ENCODE measurements around the gene P4HB.

Gene P4HB

DNA sequence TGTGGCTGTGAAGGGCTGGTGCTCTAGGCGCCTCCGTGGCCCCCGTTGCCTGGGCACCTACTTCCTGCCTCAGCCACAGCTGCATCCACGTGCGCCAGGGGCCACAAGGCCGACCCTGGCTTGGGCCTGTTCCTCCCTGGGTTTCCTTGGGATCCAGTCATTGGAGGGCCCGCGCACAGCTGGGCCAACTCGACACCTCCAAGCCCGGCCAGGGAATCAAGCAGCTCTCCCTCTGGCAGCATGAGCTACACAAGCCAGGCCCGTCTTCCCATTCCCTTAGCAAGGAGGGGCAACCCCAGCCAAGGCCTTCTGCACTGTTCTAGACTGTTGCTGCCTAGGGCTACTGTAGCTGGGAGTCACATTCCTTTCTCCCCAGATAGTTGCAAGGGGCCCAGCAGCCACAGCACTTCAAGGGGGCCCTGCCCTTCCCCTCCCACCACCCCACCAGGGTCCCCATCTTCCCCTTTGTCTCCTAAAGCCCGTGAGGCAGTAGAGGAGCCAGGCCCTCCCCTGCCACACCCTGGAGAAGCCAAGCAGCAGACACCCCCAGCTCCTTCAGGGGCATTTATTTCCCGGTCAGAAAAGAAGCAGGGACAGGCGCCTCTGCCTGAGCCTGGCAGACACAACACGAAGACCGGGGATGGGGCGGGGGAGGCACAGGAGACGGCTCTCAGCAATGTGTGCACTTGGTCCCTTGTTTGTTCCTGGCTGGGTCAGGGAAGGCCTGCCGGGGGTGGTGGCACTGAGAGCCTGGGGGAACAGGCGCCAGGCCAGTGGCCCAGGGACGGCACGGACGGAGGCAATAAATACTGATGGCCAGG lies 7.0 kb upstream of the P4HB start:
- Mint-ChIP-seq H3K4me3 (peak overlapping the region; percentile 14), H3K4me1 (peaks cover 28% of the 10 kb centered on the region), H3K27ac (peak overlapping the region; percentile 75), H3K27me3 (no peaks in the 10 kb centered on the region), H3K9me3 (no peaks in the 10 kb centered on the region), H3K36me3 (peaks cover 9% of the 10 kb centered on the region)
- ATAC-seq (ENCODE audit: low read depth) (no peak), DNase-seq (ENCODE audit: low spot score in 2 of 2) (peak in 1 of 2 donors; percentile 19)

- no peaks in the 10 kb centered on the region for H3K27me3 Mint-ChIP-seq
- no peak overlapping the region for H3K4me3 Mint-ChIP-seq
- H3K4me1 Mint-ChIP-seq = peaks cover 26% of the 10 kb centered on the region
- ATAC-seq (ENCODE audit: low read depth) (no peak), DNase-seq (ENCODE audit: low spot score in 2 of 2) (peak in 1 of 2 donors; percentile 40)
- peaks cover 9% of the 10 kb centered on the region for H3K36me3 Mint-ChIP-seq
- peak overlapping the region; percentile 75 for H3K27ac Mint-ChIP-seq
- no peaks in the 10 kb centered on the region for H3K9me3 Mint-ChIP-seq
Measured at GRCh38 chr17:81866440-81867169, 6.3 kb upstream of the P4HB start.

GRCh38 chr17:81865733-81866439 lies 5.6 kb upstream of the P4HB start:
- Mint-ChIP-seq H3K27me3 (no peaks in the 10 kb centered on the region), H3K4me3 (no peak overlapping the region), H3K27ac (no peak overlapping the region), H3K4me1 (peaks cover 26% of the 10 kb centered on the region), H3K36me3 (peaks cover 7% of the 10 kb centered on the region), H3K9me3 (no peaks in the 10 kb centered on the region)
- DNase-seq (ENCODE audit: low spot score in 2 of 2) (peak; percentile 13 to 21), ATAC-seq (ENCODE audit: low read depth) (no peak)

DNA sequence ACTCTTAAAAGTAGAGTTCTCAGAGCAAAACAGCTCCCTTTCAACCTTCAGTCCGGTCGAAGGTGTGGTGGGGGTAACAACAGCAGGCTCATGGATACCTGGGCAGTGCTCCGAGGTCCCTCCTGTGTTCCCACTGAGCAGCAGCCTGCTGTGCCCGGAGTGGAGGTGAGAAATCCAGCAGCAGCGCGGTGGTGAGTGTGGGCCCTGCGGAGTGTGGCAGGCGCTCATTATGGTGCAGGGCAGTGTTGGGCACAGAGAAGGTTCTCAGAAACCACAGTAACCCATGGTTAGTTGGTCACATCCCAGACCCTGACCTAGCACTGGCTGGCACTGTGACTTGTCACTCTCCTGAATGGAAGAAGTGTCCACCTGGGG lies 5.0 kb upstream of the P4HB start:
- Mint-ChIP-seq H3K27ac (no peak overlapping the region), H3K27me3 (no peaks in the 10 kb centered on the region), H3K36me3 (peaks cover 7% of the 10 kb centered on the region), H3K9me3 (no peaks in the 10 kb centered on the region), H3K4me3 (no peak overlapping the region), H3K4me1 (peaks cover 26% of the 10 kb centered on the region)
- ATAC-seq (ENCODE audit: low read depth) = no peak
- no peak for DNase-seq (ENCODE audit: low spot score in 2 of 2)

DNA sequence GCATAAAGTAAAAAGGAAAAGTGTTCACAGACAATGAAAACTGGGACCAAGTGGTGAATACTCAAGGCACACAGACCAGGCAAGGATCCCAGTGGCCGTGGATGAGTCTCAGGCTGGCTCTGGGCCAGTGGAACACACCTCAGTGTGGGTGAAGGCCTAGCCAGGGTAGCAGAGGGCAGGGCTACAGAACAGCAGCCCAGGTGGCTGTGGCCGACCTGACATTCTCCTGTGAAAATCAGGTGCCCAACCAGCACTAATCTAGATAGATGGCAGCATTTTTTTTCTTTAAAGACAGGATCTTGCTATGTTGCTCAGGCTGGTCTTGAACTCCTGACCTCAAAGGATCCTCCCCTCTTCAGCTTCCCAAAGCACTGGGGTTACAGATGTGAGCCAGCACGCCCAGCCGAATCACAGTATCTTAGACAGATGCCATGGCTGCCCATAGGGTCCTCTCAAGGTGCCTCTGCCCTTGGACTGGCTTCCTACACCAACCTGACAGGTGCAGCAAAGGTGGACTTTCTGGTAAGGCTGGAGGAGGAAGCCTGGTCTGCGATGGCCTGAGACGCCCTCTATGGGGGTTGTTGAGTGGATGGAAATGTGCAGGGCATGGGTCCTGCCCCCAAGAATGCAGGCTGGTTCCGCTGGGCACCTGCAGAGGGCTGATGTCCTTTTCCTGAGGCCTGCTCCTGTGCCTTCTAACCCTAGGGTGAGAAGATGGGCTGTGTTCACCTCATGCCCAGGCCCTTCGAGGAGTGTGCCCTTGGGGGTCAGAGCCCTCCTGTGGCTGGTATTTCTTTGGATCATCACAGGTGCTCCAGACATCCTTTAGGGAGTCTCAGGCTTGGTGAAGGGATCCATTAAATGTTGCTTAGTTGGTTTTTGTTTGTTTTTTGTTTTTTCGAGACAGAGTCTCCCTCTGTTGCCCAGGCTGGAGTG lies 3.8 kb upstream of the P4HB start:
- no peaks in the 10 kb centered on the region for H3K9me3 Mint-ChIP-seq
- H3K27ac Mint-ChIP-seq = peak overlapping the region; percentile 92
- H3K36me3 Mint-ChIP-seq = peaks cover 8% of the 10 kb centered on the region
- H3K4me1 Mint-ChIP-seq = peaks cover 22% of the 10 kb centered on the region
- ATAC-seq (ENCODE audit: low read depth) (no peak), DNase-seq (ENCODE audit: low spot score in 2 of 2) (no peak)
- no peak overlapping the region for H3K4me3 Mint-ChIP-seq
- no peaks in the 10 kb centered on the region for H3K27me3 Mint-ChIP-seq

DNA sequence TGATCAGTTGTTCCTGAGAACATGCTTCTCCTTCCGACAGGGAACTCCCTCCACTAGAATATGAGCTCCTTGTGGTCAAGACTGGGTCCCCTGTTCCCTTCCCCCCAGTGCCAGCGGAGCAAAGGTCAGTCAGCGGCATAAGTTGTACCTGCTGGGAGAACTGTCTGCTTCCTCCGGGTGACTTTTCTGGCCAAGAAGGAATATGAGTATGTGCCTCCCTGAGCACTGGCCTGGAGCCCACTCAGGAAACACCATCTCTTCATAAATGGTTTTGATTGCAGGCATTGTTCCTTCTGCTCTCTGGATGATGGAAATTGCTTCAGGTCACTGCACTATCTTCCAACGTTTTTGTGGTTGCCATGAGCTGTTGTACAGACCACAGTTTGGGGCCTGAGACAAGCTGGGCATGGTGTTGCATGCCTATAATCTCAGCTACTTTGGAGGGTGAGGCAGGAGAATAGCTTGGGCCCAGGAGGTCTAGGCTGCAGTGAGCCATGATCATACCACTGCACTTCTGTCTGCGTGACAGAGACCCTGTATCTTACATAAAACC lies 2.9 kb upstream of the P4HB start:
- Mint-ChIP-seq H3K27me3 (no peaks in the 10 kb centered on the region), H3K4me1 (peaks cover 20% of the 10 kb centered on the region), H3K9me3 (no peaks in the 10 kb centered on the region), H3K27ac (peak overlapping the region; percentile 92), H3K4me3 (peak overlapping the region; percentile 72), H3K36me3 (peaks cover 6% of the 10 kb centered on the region)
- DNase-seq (ENCODE audit: low spot score in 2 of 2) (no peak), ATAC-seq (ENCODE audit: low read depth) (no peak)

- peak overlapping the region; percentile 95 for H3K27ac Mint-ChIP-seq
- peaks cover 9% of the 10 kb centered on the region for H3K4me1 Mint-ChIP-seq
- peak; percentile 76 for ATAC-seq (ENCODE audit: low read depth)
- peaks cover 5% of the 10 kb centered on the region for H3K36me3 Mint-ChIP-seq
- peak overlapping the region; percentile 86 for H3K4me3 Mint-ChIP-seq
- H3K27me3 Mint-ChIP-seq = no peaks in the 10 kb centered on the region
- no peaks in the 10 kb centered on the region for H3K9me3 Mint-ChIP-seq
- peak; percentile 99 for DNase-seq (ENCODE audit: low spot score in 2 of 2)
Measured at GRCh38 chr17:81860756-81861568, 627 bp upstream of the P4HB start.

- ATAC-seq (ENCODE audit: low read depth) (no peak), DNase-seq (ENCODE audit: low spot score in 2 of 2) (no peak)
- Mint-ChIP-seq H3K4me1 (peaks cover 9% of the 10 kb centered on the region), H3K4me3 (peak overlapping the region; percentile 83), H3K36me3 (peaks cover 5% of the 10 kb centered on the region), H3K27ac (peak overlapping the region; percentile 51), H3K9me3 (no peaks in the 10 kb centered on the region), H3K27me3 (no peaks in the 10 kb centered on the region)
Measured at GRCh38 chr17:81858967-81859905, 1.1 kb downstream of the P4HB start.

GRCh38 chr17:81858170-81858966 lies 2.0 kb downstream of the P4HB start:
- Mint-ChIP-seq H3K27me3 (no peaks in the 10 kb centered on the region), H3K4me1 (peaks cover 9% of the 10 kb centered on the region), H3K9me3 (no peaks in the 10 kb centered on the region), H3K4me3 (no peak overlapping the region), H3K36me3 (peaks cover 7% of the 10 kb centered on the region), H3K27ac (no peak overlapping the region)
- DNase-seq (ENCODE audit: low spot score in 2 of 2) = no peak
- no peak for ATAC-seq (ENCODE audit: low read depth)

- Mint-ChIP-seq H3K27me3 (no peaks in the 10 kb centered on the region), H3K36me3 (peaks cover 14% of the 10 kb centered on the region), H3K4me1 (peaks cover 6% of the 10 kb centered on the region), H3K27ac (no peak overlapping the region), H3K4me3 (no peak overlapping the region), H3K9me3 (no peaks in the 10 kb centered on the region)
- DNase-seq (ENCODE audit: low spot score in 2 of 2) (no peak), ATAC-seq (ENCODE audit: low read depth) (peak; percentile 52)
Measured at GRCh38 chr17:81854974-81855774, 5.2 kb downstream of the P4HB start.

DNA sequence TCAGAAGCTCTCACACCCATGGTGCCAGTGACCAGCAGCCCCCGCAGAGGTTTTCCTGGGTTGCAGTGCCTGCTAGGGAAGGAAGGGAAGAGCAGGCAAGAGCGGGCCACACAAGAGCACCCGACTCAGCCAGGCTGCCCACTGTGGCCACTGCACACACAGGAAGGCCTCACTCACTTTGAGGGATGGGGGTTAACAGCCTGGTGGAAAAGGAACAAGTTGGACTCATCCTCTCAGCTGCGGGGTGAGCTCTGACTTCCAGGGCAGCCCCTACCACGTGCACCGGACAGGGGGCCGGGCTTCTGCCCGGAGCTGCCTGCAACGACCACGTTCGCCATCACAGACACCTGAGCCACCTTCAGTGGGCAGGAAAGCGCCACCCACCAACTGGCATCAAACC lies 8.1 kb downstream of the P4HB start:
- no peaks in the 10 kb centered on the region for H3K4me1 Mint-ChIP-seq
- H3K27ac Mint-ChIP-seq = no peak overlapping the region
- no peaks in the 10 kb centered on the region for H3K9me3 Mint-ChIP-seq
- DNase-seq (ENCODE audit: low spot score in 2 of 2) (no peak), ATAC-seq (ENCODE audit: low read depth) (no peak)
- H3K27me3 Mint-ChIP-seq = no peaks in the 10 kb centered on the region
- peaks cover 11% of the 10 kb centered on the region for H3K36me3 Mint-ChIP-seq
- H3K4me3 Mint-ChIP-seq = no peak overlapping the region

Data from memory B cell (primary cell).